ENCODE data around the gene RXRG. TPM values are rescaled to one million over a fixed set of nuclear protein-coding genes. Genes with fewer than 3 reads are reported as not detected.

RXRG gene
- total and polyA plus RNA-seq, 2 of the 8 experiments (the other 6 are each of a cell fraction or from before 2014, with no cell fraction given): not detected

- Histone ChIP-seq H3K4me2 (ENCODE audit: insufficient read depth in 1 of 2, low read depth in 2 of 2, low read length in 2 of 2) (no peak overlapping the region), H3K23ac (ENCODE audit: insufficient read length) (no peak overlapping the region), H2BK5ac (ENCODE audit: low read depth, low read length) (no peak overlapping the region), H3K79me2 (ENCODE audit: control insufficient read depth in 1 of 2, insufficient read depth in 2 of 2, low read length in 2 of 2) (no peaks in the 10 kb centered on the region), H3K9me3 (ENCODE audit: insufficient read depth in 2 of 2, low read depth in 1 of 2, low read length in 1 of 2) (no peaks in the 10 kb centered on the region), H4K20me1 (replicated peaks in 1 of 2; ENCODE audit: control insufficient read depth in 1 of 2, insufficient read depth in 2 of 2, low read length in 2 of 2) (no peaks in the 10 kb centered on the region), H3K23me2 (ENCODE audit: low read depth, low read length) (no peaks in the 10 kb centered on the region), H2BK20ac (ENCODE audit: low read length) (no peak overlapping the region), H3K4me1 (replicated peaks in 1 of 4; ENCODE audit: control insufficient read depth in 3 of 4, insufficient read depth in 4 of 4, low read length in 3 of 4) (no peaks in the 10 kb centered on the region; a peak in 1 of 7 replicates), H4K5ac (ENCODE audit: insufficient read length, low read depth, low read length) (no peak overlapping the region), H3K56ac (replicated peaks; ENCODE audit: insufficient read length, low read depth, low read length) (no peak overlapping the region), H3K27ac (ENCODE audit: low read depth, low read length) (no peak overlapping the region), H2AFZ (ENCODE audit: low read length) (no peak overlapping the region), H3K14ac (ENCODE audit: insufficient read length) (no peak overlapping the region), H3K18ac (ENCODE audit: extremely low read depth, low read length) (no peak overlapping the region), H3K9ac (replicated peaks in 1 of 4; ENCODE audit: extremely low read depth in 1 of 4, low read depth in 3 of 4, low read length in 3 of 4) (no peak overlapping the region), H4K91ac (replicated peaks; ENCODE audit: insufficient read length, low read length) (no peak overlapping the region), H3K4me3 (ENCODE audit: extremely low read depth in 1 of 4, insufficient read depth in 2 of 4, low read depth in 3 of 4, low read length in 4 of 4) (no peak overlapping the region), H2BK120ac (replicated peaks; ENCODE audit: low read depth, low read length) (no peak overlapping the region), H2AK5ac (ENCODE audit: low read depth, low read length) (no peak overlapping the region), H3K4ac (replicated peaks; ENCODE audit: insufficient read length, low read depth, low read length) (no peak overlapping the region), H3K36me3 (ENCODE audit: control insufficient read depth in 2 of 4, insufficient read depth in 4 of 4, low read length in 3 of 4) (no peaks in the 10 kb centered on the region), H2BK15ac (ENCODE audit: low read length) (no peak overlapping the region), H2BK12ac (ENCODE audit: low read depth, low read length) (no peak overlapping the region), H4K8ac (ENCODE audit: extremely low read depth, insufficient read depth, low read length) (no peak overlapping the region), H3K79me1 (ENCODE audit: low read depth, low read length) (no peaks in the 10 kb centered on the region), H3K27me3 (replicated peaks in 1 of 4; ENCODE audit: control insufficient read depth in 3 of 4, extremely low read depth in 1 of 4, insufficient read depth in 3 of 4, low read length in 3 of 4) (no peaks in the 10 kb centered on the region)
- no peak for DNase-seq (ENCODE audit: low read depth in 1 of 2, low spot score in 2 of 2)
- TF ChIP-seq SIX5 (IDR thresholded peaks at IDR 0.05; ENCODE audit: low read depth, low read length) (no peak), RAD21 (IDR thresholded peaks at IDR 0.05 in 1 of 2, conservative IDR thresholded peaks at IDR 0.05 in 1 of 2; ENCODE audit: low read depth in 2 of 2, low read length in 2 of 2) (no peak)
- CTCF ChIA-PET (ENCODE audit: partially characterized antibody): interaction anchor here (0.7 to 11.7 kb wide), 15 partner anchors 8 to 284 kb away, joined by 3 to 220 read pairs (median 3); no protein-coding TSS in a partner anchor
- 88% methylated on average over 4 of the region's 4 CpGs; no CpG with 5 or more reads in 1 of the 2 experiments for WGBS, 2 experiments (ENCODE audit: extremely low coverage in 1 of 2, insufficient coverage in 1 of 2, insufficient read length in 1 of 2, insufficient replicate concordance in 2 of 2, low coverage in 1 of 2, low lambda C conversion rate in 2 of 2, missing lambda C conversion rate in 1 of 2)
- POLR2A ChIA-PET (ENCODE audit: partially characterized antibody): no interaction called here
- FAIRE-seq: no peak
Measured at GRCh38 chr1:165395901-165396300, 49.0 kb downstream of the RXRG start.
